GM18499 (cell line): ENCODE data around the gene LARGE2.

Experiments used
- ATAC-seq: cut with Tn5 transposase; IDR thresholded peaks from one replicate; pipeline ENCODE4 v1.9.1; 2021; ENCODE audit warnings: moderate number of reproducible peaks; ENCODE audit not compliant: insufficient read depth, unreplicated experiment

Gene LARGE2

DNA sequence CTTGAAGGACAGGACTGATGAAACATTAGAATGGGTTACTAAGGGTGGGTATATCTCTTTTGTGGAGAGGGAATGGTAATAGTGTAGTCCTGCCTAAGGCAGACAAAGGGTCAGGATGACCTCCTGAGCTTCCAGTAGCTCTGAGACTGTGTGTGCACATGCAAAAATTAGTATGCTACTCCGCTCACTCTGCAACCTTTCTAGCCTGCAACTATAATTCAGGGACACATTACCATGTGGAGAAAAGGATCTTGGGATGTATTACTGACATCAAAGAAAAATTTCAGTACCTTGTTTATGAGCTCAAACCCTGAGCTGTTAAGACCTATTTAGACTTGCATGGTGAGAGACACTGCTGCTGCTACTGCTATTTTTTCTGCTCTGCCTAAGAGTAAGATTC is 25.4 kb downstream of the LARGE2 start:
- ATAC-seq: no peak

DNA sequence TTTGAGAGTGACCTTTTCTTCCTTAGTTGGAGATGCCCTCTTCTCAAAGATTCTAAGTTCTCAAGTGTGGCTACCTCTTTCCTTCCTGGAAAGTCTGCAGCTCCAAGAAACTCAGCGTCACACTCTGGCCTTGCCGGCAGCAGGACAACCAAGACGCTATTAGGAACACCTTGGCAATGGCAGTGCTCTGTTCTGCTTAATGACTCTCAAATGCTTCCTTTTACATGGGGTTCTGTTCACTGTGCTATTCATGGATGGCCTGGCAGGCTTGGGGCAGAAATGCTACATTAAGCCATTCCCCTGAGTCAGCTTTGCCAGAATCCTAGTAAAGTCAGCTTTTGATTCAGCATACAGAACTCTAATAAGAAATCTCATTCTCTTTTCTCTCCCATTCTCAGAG is 25.9 kb downstream of the LARGE2 start:
- ATAC-seq: no peak

DNA sequence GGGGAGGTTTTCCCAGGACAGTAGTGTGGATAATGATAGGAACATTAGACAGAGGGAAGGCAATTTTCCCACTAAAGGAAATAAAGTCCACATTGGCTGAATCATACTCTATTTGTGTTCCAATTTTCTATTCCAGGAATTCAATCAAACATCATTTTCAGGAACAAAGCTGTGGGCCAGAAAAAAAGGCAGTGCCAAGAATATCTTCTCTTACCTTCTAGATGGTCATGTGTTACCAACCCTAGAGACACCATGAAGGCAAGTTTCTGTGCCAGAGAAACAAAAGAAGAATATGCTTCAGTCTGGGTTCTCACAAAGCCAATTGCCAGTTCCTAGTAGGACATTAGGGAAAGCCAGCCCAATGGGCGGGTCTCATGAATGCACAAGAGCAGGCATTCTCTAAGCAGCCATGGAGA is 27.5 kb downstream of the LARGE2 start:
- no peak for ATAC-seq

DNA sequence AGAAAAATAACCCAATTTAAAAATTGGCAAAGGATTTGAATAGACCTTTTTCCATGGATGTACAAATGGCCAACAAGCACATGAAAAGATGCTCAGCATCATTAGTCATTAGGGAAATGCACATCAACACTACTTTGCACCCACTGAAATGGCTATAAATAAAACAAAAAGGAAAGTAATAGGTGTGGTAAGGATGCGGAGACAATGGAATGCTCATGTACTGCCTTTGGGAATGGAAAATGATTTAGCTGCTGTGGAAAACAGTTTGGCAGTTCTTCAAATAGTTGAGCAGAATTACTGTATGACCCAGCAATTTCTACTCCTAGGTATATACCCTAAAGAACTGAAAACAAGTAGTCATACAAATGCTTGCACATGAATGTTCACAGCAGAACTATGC is 37.4 kb downstream of the LARGE2 start:
- ATAC-seq: no peak

DNA sequence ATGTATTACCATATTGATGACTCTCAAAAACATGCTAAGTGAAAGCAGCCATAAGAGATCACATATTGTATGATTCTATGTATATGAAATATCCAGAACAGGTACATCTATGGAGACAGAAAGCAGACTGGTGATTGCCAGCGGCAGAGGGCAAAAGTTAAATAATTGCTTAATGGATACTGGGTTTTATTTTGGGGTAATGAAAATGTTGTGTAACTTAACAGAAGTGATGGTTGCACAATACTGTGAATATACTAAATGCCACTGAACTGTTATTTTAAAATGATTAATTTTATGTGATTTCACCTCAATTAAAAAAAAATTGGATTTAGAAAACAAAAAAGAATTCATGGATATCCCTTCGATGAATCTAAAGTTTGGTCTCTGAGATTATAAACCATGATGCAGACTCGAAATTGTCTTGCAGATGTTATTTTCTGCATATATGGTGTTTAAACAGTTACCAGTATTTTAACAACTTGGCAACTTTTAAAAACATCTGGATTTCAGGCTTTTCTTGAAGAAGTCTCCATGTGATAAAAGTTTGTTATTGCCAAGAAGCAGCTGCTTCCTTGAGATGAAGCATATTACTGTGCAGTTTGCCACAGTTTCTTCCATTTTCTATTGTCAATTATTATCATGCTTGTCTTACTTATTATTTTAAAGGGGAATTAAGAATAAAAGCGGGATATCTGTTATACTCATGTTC is 38.1 kb downstream of the LARGE2 start:
- ATAC-seq: no peak

DNA sequence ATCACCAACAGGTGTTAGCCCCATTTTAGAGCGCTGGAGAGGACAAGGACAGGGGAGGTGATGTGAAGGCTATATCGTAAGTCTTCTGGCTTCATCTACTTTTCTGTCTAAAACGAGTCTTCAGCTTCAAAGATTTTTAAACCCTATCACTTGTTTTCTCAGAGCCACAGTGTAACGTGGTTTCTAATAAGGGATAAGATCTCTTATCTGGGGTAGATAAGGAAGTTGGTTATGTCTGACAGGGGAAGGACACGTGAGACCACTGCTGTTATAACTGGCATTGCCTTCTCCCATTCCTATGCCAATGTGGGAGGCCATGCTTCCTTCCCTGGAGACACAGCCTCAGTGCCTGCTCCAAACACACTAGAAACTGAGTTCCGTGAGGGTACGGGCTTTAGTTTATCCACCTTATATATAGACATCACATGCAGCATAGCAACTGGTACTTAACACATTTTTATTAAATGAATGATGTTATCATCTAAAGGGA is 39.3 kb downstream of the LARGE2 start:
- no peak for ATAC-seq

DNA sequence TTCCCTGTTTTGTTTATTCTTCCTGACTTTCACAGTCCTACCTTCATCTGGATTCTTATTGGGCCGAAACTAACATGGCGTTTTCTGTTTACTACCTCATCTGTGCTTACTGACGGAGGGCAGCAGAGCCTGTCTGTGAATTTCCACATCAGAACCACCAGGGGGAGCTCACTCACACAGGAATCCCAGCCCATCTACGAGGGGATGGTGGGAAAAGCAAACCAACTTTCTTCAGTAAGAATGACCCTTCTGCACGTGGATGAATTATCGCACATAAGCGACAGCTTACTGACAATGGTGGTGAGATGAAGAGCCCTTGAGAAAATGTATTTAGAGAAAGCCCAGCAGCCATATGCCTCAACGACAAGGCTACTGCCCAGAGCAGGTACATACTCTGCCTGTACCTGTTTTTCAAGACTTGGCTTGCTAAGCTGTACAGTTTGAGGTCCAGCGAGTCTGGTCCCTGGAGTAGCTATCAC is 42.5 kb downstream of the LARGE2 start:
- ATAC-seq: no peak

DNA sequence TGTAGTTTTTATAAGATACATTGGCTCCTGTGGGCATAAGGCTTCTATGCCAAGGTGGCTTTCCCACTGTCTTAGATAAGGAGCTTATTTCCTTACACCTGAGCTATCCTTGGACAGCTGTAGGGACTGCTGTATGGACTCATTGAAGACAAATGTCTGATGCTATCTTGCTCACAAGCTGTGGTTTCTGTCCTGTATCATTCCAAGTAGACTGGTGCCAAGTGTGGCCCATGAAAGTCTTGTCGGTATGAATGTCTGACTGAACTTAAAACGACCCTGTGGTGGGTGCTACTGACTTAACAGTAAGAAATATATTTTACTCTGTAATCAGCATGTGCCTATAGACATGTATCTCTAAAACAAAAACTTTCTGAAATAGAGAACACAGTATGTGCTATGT is 45.0 kb downstream of the LARGE2 start:
- no peak for ATAC-seq

DNA sequence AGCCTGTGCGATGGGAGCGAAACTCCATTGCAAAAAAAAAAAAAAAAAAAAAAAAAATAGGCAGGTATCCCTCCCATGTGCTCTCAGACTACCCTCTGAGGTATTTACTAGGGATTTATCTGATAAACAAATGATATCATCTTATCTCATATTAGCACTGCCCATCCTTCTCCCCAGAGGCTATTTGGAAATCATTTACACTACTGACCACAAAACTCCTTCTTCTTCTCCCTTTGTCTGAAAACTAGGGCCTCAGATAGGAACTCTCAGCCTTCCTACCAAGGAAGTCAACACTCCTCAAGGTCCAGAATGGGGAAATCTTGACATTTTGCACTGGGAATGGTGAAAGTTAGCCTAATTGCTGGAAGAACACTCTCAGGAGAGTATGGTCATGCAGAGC is 46.4 kb downstream of the LARGE2 start:
- no peak for ATAC-seq

DNA sequence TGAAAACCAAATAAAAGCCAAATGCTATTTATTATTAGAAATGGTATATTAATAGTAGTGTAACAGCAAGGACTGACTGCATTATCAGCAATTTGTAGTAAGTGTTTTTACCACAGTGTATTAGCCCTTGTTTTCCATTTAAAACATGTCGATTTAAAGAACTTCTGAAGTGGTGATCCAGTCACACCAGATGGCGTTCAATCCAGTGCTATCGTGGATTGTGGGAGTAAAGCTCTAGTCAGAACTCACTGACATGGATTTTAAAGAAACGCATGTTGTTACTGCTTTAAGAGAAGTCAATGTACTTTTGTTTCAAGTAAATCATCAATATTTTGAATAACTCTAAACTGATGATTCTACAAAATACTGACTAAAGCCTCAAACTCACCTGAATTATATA is 51.1 kb downstream of the LARGE2 start:
- no peak for ATAC-seq

DNA sequence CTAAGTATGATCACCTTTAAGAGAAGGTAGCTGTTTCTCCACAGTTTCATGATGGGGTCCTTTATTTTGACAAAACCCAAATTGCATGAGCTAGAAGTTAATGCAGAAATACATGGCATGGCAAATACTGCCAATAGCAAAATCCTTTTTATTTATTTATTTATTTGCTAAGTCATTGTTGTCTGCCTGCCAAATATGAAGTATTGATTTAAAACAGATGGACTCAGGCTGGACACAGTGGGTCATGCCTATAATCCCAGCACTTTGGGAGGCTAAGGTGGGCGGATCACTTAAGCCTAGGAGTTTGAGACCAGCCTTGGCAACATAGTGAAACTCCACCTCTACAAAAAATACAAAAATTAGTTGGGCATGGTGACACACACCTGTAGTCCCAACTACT is 52.4 kb downstream of the LARGE2 start:
- ATAC-seq: no peak
